ENCODE results near the gene ZNF681. TPM values are rescaled to one million over a fixed set of nuclear protein-coding genes. Genes with fewer than 3 reads are reported as not detected.

Gene ZNF681
- total and polyA plus RNA-seq, 2 of the 13 experiments (the other 11 are each of a cell fraction or from before 2014, with no cell fraction given), result not detected

GRCh38 chr19:23800271-23800670 is 41.6 kb upstream of the ZNF681 start:
- Histone ChIP-seq H4K20me1 (ENCODE audit: insufficient read depth, low read length) (no peaks in the 10 kb centered on the region), H3K4me1 (ENCODE audit: insufficient read depth, low read length) (no peaks in the 10 kb centered on the region), H3K9ac (ENCODE audit: insufficient read depth, low read depth, low read length) (no peak overlapping the region), H3K79me2 (ENCODE audit: insufficient read depth, low read length) (no peaks in the 10 kb centered on the region), H3K4me3 (replicated peaks in 1 of 3; ENCODE audit: insufficient read depth in 1 of 3, low read depth in 2 of 3, low read length in 3 of 3) (no peak overlapping the region), H3K9me3 (ENCODE audit: low read length) (peaks cover 78% of the 10 kb centered on the region), H3K27ac (ENCODE audit: extremely low read length, insufficient read depth, low read length) (no peak overlapping the region), H3K36me3 (replicated peaks in 1 of 2; ENCODE audit: control insufficient read depth in 1 of 2, insufficient read depth in 2 of 2, low read length in 2 of 2) (no peaks in the 10 kb centered on the region), H2AFZ (ENCODE audit: low read length) (no peak overlapping the region), H3K27me3 (ENCODE audit: control insufficient read depth in 1 of 2, insufficient read depth in 2 of 2, low read length in 2 of 2) (no peaks in the 10 kb centered on the region), H3K4me2 (ENCODE audit: low read depth, low read length) (no peak overlapping the region)
- CTCF ChIA-PET (ENCODE audit: low intra/inter-chr PET ratio, low total read pairs), result no interaction called here
- TF ChIP-seq MTA3 (CRISPR knock-in tag; IDR thresholded peaks at IDR 0.05) (no peak), ZNF709 (CRISPR knock-in tag; IDR thresholded peaks at IDR 0.05) (no peak), MIXL1 (CRISPR knock-in tag; IDR thresholded peaks at IDR 0.05) (no peak), ZBTB46 (CRISPR knock-in tag; IDR thresholded peaks at IDR 0.05; ENCODE audit: borderline replicate concordance) (no peak), ZNF510 (CRISPR knock-in tag; IDR thresholded peaks at IDR 0.05; ENCODE audit: low read depth) (no peak), ZBTB43 (CRISPR knock-in tag; conservative IDR thresholded peaks at IDR 0.05) (no peak), FOXA1 (IDR thresholded peaks at IDR 0.05) (no peak), FOXA1 (CRISPR knock-in tag; IDR thresholded peaks at IDR 0.05) (no peak), ZNF232 (CRISPR knock-in tag; IDR thresholded peaks at IDR 0.05; ENCODE audit: borderline replicate concordance) (no peak), THAP11 (CRISPR knock-in tag; IDR thresholded peaks at IDR 0.05) (no peak), IRF9 (CRISPR knock-in tag; IDR thresholded peaks at IDR 0.05; ENCODE audit: borderline replicate concordance) (no peak), ZNF121 (CRISPR knock-in tag; IDR thresholded peaks at IDR 0.05) (no peak), ZNF207 (IDR thresholded peaks at IDR 0.05; ENCODE audit: borderline replicate concordance) (no peak), GTF3A (CRISPR knock-in tag; conservative IDR thresholded peaks at IDR 0.05) (no peak), ATAD3A (CRISPR knock-in tag; IDR thresholded peaks at IDR 0.05) (no peak), MED13 (CRISPR knock-in tag; IDR thresholded peaks at IDR 0.05) (no peak), YEATS4 (CRISPR knock-in tag; IDR thresholded peaks at IDR 0.05; ENCODE audit: borderline replicate concordance) (no peak), HOXA3 (CRISPR knock-in tag; IDR thresholded peaks at IDR 0.05) (no peak)
- intact Hi-C loops (cut with micrococcal nuclease; ENCODE audit: unreplicated experiment) (no loop called here), in situ Hi-C loops (cut with HindIII; ENCODE audit: extremely low pct_ligation_motif_present, low pct_unique_long_range_greater_than_20kb) (no loop called here)
- BruUV-seq (replicated peaks), result no TSS peak
- WGBS (ENCODE audit: low lambda C conversion rate), result 17% methylated on average over 3 of the region's 3 CpGs
- FAIRE-seq (no peak), ATAC-seq (no peak), DNase-seq (ENCODE audit: low spot score) (no peak)
- POLR2A ChIA-PET, result no interaction called here
